Measurements from ENCODE around the gene POP7. TPM values are rescaled to one million over a fixed set of nuclear protein-coding genes. Genes with fewer than 3 reads are reported as not detected.
A peak's percentile ranks its signal among the peaks of the same experiment; 100 is the strongest.
"Not testable (repeated sequence)": the region's sequence is repeated elsewhere in the genome, so short reads cannot be mapped to it uniquely, and the experiment has no call there.

POP7 gene
- total RNA-seq, 8 experiments from 2014 or later: 32.0 to 59.6 (median 38.6) TPM

GRCh38 chr7:100706672-100707311, 871 bp downstream of the POP7 start:
- H3K27ac ChIP-seq: peak overlapping the region in 1 of 2 donors; percentile 98
- in situ Hi-C loops (cut with MboI; ENCODE audit: low pct_unique_long_range_greater_than_20kb in 2 of 9, low sequenced_read_pairs in 9 of 9, unreplicated experiment in 9 of 9): loop anchor here in 7 of 9 experiments (10.0 to 25.0 kb wide), 3 partner anchors 131 to 156 kb away; partner anchors contain the start of genes SLC12A9 (in 6 of the 7), TRIP6 (in 4 of the 7) and EPHB4 (in 1 of the 7)

DNA sequence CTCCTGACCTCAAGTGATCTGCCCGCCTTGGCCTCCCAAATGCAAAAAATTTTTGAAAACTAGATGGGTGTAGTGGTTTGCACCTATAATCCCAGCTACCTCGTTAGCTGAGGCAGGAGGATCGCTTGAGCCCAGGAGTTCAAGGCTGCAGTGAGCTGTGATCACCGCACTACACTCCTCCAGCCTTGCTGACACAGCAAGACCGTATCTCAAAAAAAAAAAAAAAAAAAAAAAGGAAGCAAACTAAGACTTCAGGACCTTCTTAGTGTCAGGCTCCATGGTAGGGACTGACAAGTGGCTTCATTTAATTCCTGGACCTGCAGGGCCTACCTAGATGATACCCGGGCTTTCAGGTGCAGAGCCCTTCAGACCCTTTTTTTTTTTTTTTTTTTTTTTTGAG, 2.5 kb downstream of the POP7 start:
- ATAC-seq (replicated peaks in 6 of 8): no peak
- in situ Hi-C loops (cut with MboI; ENCODE audit: low pct_unique_long_range_greater_than_20kb in 2 of 9, low sequenced_read_pairs in 9 of 9, unreplicated experiment in 9 of 9): loop anchor here in 7 of 9 experiments (10.0 to 25.0 kb wide), 3 partner anchors 129 to 154 kb away; partner anchors contain the start of genes SLC12A9 (in 6 of the 7), TRIP6 (in 4 of the 7) and EPHB4 (in 1 of the 7)
- WGBS, 10 experiments: 73 to 100% (median 90%) methylated on average over 3 to 5 of the region's 6 CpGs; no CpG with 5 or more reads in 5 of the 10 experiments

More at GRCh38 chr7:100706672-100707311, 871 bp downstream of the POP7 start:
- WGBS, 10 experiments: 3 to 35% (median 19%) methylated on average over 4 to 16 of the region's 34 CpGs; no CpG with 5 or more reads in 4 of the 10 experiments
- peak overlapping the region; percentile 56 to 99 (median 77) for H3K4me3 ChIP-seq
- peaks cover 9 to 12% of the 10 kb centered on the region in 2 donors for H3K4me1 ChIP-seq (replicated peaks in 1 of 2)
- no peak for ATAC-seq (replicated peaks in 6 of 8)

GRCh38 chr7:100710452-100710851, 4.5 kb downstream of the POP7 start:
- ATAC-seq (replicated peaks in 6 of 8): no peak
- peaks cover 6 to 7% of the 10 kb centered on the region in 2 donors for H3K4me1 ChIP-seq (replicated peaks in 1 of 2)
- 56 to 100% (median 92%) methylated on average over 1 to 3 of the region's 4 CpGs; no CpG with 5 or more reads in 3 of the 10 experiments for WGBS, 10 experiments
- no peak overlapping the region for H3K27ac ChIP-seq
- H3K4me3 ChIP-seq: no peak overlapping the region
- in situ Hi-C loops (cut with MboI; ENCODE audit: low pct_unique_long_range_greater_than_20kb in 2 of 9, low sequenced_read_pairs in 9 of 9, unreplicated experiment in 9 of 9): loop anchor here in 5 of 9 experiments (25.0 kb wide), 2 partner anchors 127 to 152 kb away; partner anchors contain the start of genes SLC12A9 (in 4 of the 5), TRIP6 (in 4 of the 5) and EPHB4 (in 1 of the 5)

More for the DNA sequence above, 2.5 kb downstream of the POP7 start:
- Histone ChIP-seq H3K4me3 (no peak overlapping the region), H3K27ac (no peak overlapping the region), H3K4me1 (replicated peaks in 1 of 2) (peaks cover 9 to 12% of the 10 kb centered on the region in 2 donors)

GRCh38 chr7:100711369-100711768, 5.4 kb downstream of the POP7 start:
- H3K27ac ChIP-seq: no peak overlapping the region
- no peak for ATAC-seq (replicated peaks in 6 of 8)
- peaks cover 6 to 7% of the 10 kb centered on the region in 2 donors for H3K4me1 ChIP-seq (replicated peaks in 1 of 2)
- in situ Hi-C loops (cut with MboI; ENCODE audit: low pct_unique_long_range_greater_than_20kb in 2 of 9, low sequenced_read_pairs in 9 of 9, unreplicated experiment in 9 of 9): loop anchor here in 5 of 9 experiments (25.0 kb wide), 2 partner anchors 126 to 151 kb away; partner anchors contain the start of genes SLC12A9 (in 4 of the 5), TRIP6 (in 4 of the 5) and EPHB4 (in 1 of the 5)
- 50 to 100% methylated on average over 1 to 2 of the region's 11 CpGs; no CpG with 5 or more reads in 8 of the 10 experiments for WGBS, 10 experiments
- H3K4me3 ChIP-seq: no peak overlapping the region

DNA sequence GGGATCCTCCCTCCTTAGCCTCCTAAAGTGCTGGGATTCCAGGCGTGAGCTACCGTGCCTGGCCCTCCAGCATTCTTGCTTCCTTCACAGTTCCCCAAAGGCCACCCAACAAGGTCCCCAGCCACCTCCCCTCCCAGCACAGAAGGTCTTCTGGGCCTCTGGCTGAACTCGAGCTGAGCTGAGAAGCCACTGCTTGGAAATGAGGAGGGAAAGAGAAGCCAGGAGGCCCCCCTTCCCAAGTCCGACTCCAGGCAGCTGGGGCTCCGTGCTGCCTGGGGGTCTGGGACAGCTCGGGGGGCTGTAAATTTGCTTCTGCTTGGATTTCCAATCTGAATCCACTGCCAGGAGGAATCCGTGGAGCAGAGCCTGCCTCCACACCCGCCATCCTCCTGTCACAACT, 8.8 kb downstream of the POP7 start:
- H3K27ac ChIP-seq: no peak overlapping the region
- no peaks in the 10 kb centered on the region for H3K4me1 ChIP-seq (replicated peaks in 1 of 2)
- in situ Hi-C loops (cut with MboI; ENCODE audit: low pct_unique_long_range_greater_than_20kb in 2 of 9, low sequenced_read_pairs in 9 of 9, unreplicated experiment in 9 of 9): loop anchor here in 5 of 9 experiments (25.0 kb wide), 2 partner anchors 123 to 148 kb away; partner anchors contain the start of genes SLC12A9 (in 4 of the 5), TRIP6 (in 4 of the 5) and EPHB4 (in 1 of the 5)
- H3K4me3 ChIP-seq: no peak overlapping the region
- 0 to 74% (median 44%) methylated on average over 1 to 3 of the region's 8 CpGs; no CpG with 5 or more reads in 3 of the 10 experiments for WGBS, 10 experiments
- ATAC-seq (replicated peaks in 6 of 8): no peak

DNA sequence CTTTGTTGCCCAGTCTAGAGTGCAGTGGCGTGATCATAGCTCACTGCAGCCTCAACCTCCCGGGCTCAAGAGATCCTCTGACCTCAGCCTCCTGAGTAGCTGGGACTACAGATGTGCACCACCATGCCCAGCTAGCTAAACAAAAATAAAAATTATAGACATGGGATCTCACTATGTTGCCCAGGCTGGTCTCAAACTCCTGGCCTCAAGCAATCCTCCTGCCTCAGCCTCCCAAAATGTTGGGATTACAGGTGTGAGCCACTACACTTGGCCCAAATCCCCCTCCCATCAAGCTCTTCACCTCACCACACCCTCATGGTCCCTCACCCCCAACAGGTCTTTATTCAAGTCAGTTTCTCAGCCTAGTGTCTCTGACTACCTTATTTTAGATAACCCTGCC, 11.2 kb downstream of the POP7 start:
- in situ Hi-C loops (cut with MboI; ENCODE audit: low pct_unique_long_range_greater_than_20kb in 2 of 9, low sequenced_read_pairs in 9 of 9, unreplicated experiment in 9 of 9): loop anchor here in 5 of 9 experiments (25.0 kb wide), 2 partner anchors 120 to 145 kb away; partner anchors contain the start of genes SLC12A9 (in 4 of the 5), TRIP6 (in 4 of the 5) and EPHB4 (in 1 of the 5)
- 46 to 72% methylated on average over 2 of the region's 2 CpGs; no CpG with 5 or more reads in 8 of the 10 experiments for WGBS, 10 experiments
- H3K4me3 ChIP-seq; ATAC-seq (replicated peaks in 6 of 8); H3K27ac ChIP-seq; H3K4me1 ChIP-seq (replicated peaks in 1 of 2): not testable (repeated sequence)

DNA sequence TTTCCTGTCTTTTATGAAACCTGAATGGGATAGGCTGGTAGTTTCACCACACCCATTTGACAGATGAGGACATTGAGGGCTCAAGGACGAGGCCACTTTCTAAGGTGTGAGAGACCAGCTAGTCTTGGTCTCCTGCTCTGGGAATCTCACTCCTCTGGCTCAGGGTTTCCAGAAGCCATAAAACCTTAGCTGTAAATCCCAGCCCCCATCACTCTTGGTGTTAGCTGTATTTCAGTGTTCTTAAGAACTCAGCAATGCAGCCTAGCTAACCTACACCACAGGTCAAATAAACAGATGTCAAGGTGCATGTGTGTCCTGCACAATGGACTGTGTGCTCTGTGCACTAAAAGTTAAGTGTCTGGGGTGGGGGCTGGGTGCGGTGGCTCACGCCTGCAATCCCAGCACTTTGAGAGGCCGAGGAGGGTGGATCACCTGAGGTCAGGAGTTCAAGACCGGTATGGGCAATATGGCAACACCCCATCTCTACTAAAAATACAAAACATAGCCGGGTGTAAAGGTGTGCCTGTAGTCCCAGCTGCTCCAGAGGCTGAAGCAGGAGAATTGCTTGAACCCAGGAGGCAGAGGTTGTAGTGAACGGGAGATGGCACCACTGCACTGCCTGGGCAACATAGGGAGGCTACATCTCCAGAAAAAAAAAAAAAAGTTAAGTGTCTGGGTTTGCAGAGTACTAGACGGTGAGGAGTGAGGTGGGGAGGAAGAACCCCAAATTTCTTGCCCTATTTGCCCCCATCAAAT, 13.8 kb downstream of the POP7 start:
- H3K4me3 ChIP-seq: no peak overlapping the region
- H3K4me1 ChIP-seq (replicated peaks in 1 of 2): peaks cover 0 to 5% of the 10 kb centered on the region in 2 donors
- 0 to 80% (median 39%) methylated on average over 1 to 6 of the region's 8 CpGs; no CpG with 5 or more reads in 4 of the 10 experiments for WGBS, 10 experiments
- peak in 7 of 8 experiments; percentile 22 to 82 (median 51) for ATAC-seq (replicated peaks in 6 of 8)
- H3K27ac ChIP-seq: no peak overlapping the region
- in situ Hi-C loops (cut with MboI; ENCODE audit: low pct_unique_long_range_greater_than_20kb in 2 of 9, low sequenced_read_pairs in 9 of 9, unreplicated experiment in 9 of 9): loop anchor here in 5 of 9 experiments (25.0 kb wide), 2 partner anchors 118 to 143 kb away; partner anchors contain the start of genes SLC12A9 (in 4 of the 5), TRIP6 (in 4 of the 5) and EPHB4 (in 1 of the 5)

DNA sequence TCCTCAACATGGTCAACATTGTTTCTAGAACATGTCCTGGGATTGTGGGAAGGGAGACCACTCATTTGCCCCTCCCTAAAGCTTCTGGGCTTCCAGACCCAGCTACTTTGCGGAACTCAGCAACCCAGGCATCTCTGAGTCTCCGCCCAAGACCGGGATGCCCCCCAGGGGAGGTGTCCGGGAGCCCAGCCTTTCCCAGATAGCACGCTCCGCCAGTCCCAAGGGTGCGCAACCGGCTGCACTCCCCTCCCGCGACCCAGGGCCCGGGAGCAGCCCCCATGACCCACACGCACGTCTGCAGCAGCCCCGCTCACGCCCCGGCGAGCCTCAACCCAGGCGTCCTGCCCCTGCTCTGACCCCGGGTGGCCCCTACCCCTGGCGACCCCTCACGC, 14.4 kb downstream of the POP7 start, which contains the start of gene EPO:
Gene EPO, plus strand, starts transcription at position 190 of the 392 bp plus-strand sequence. CDS start 513 bp downstream, outside the sequence.
- in situ Hi-C loops (cut with MboI; ENCODE audit: low pct_unique_long_range_greater_than_20kb in 2 of 9, low sequenced_read_pairs in 9 of 9, unreplicated experiment in 9 of 9): loop anchor here in 5 of 9 experiments (25.0 kb wide), 2 partner anchors 117 to 142 kb away; partner anchors contain the start of genes SLC12A9 (in 4 of the 5), TRIP6 (in 4 of the 5) and EPHB4 (in 1 of the 5)
- Histone ChIP-seq H3K4me1 (replicated peaks in 1 of 2) (peaks cover 0 to 5% of the 10 kb centered on the region in 2 donors), H3K27ac (no peak within 1 kb of the TSS), H3K4me3 (peak within 1 kb of the TSS in 1 of 5 donors; percentile 19)
- WGBS, 10 experiments: 0% methylated on average over 3 of the region's 21 CpGs; no CpG with 5 or more reads in 9 of the 10 experiments
- ATAC-seq (replicated peaks in 6 of 8): peak; percentile 28 to 55 (median 48)

GRCh38 chr7:100720671-100721504, 15.0 kb downstream of the POP7 start:
- no peak overlapping the region for H3K27ac ChIP-seq
- WGBS, 10 experiments: 0 to 63% (median 10%) methylated on average over 1 to 7 of the region's 56 CpGs; no CpG with 5 or more reads in 6 of the 10 experiments
- peaks cover 0 to 5% of the 10 kb centered on the region in 2 donors for H3K4me1 ChIP-seq (replicated peaks in 1 of 2)
- H3K4me3 ChIP-seq: peak overlapping the region in 1 of 5 donors; percentile 19
- in situ Hi-C loops (cut with MboI; ENCODE audit: low pct_unique_long_range_greater_than_20kb in 2 of 9, low sequenced_read_pairs in 9 of 9, unreplicated experiment in 9 of 9): loop anchor here in 5 of 9 experiments (25.0 kb wide), 2 partner anchors 116 to 141 kb away; partner anchors contain the start of genes SLC12A9 (in 4 of the 5), TRIP6 (in 4 of the 5) and EPHB4 (in 1 of the 5)
- peak; percentile 9 to 67 (median 60) for ATAC-seq (replicated peaks in 6 of 8)

DNA sequence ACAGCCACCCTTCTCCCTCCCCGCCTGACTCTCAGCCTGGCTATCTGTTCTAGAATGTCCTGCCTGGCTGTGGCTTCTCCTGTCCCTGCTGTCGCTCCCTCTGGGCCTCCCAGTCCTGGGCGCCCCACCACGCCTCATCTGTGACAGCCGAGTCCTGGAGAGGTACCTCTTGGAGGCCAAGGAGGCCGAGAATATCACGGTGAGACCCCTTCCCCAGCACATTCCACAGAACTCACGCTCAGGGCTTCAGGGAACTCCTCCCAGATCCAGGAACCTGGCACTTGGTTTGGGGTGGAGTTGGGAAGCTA, 15.5 kb downstream of the POP7 start:
- ATAC-seq (replicated peaks in 6 of 8): no peak
- in situ Hi-C loops (cut with MboI; ENCODE audit: low pct_unique_long_range_greater_than_20kb in 2 of 9, low sequenced_read_pairs in 9 of 9, unreplicated experiment in 9 of 9): loop anchor here in 5 of 9 experiments (25.0 kb wide), 2 partner anchors 116 to 141 kb away; partner anchors contain the start of genes SLC12A9 (in 4 of the 5), TRIP6 (in 4 of the 5) and EPHB4 (in 1 of the 5)
- no peak overlapping the region for H3K4me3 ChIP-seq
- no peak overlapping the region for H3K27ac ChIP-seq
- WGBS, 10 experiments: 60 to 100% (median 80%) methylated on average over 1 to 7 of the region's 8 CpGs; no CpG with 5 or more reads in 6 of the 10 experiments
- H3K4me1 ChIP-seq (replicated peaks in 1 of 2): peaks cover 0 to 5% of the 10 kb centered on the region in 2 donors

Measured in motor neuron (in vitro differentiated cells).